ENCODE measurements around the gene ZNF728.

DNA sequence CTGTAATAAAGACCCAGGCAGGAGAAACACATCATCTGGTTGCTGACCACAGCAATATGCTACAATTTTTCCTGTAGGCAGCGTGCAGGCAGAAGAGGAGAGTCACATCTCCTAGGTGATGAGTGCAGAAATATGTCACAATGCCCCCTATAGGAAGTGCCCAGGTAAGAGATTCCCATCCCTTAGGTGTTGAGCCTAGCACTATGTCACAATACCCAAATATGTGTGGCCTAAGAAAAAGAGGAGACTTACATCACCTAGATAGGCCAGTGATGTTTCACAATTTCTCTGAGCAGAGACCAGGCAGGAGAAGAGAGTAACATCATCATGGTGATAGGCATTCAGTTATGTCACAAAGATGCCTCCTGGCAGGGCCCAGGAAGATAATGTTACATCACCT lies 49.4 kb upstream of the ZNF728 start:
- TF ChIP-seq, protein P1, sequence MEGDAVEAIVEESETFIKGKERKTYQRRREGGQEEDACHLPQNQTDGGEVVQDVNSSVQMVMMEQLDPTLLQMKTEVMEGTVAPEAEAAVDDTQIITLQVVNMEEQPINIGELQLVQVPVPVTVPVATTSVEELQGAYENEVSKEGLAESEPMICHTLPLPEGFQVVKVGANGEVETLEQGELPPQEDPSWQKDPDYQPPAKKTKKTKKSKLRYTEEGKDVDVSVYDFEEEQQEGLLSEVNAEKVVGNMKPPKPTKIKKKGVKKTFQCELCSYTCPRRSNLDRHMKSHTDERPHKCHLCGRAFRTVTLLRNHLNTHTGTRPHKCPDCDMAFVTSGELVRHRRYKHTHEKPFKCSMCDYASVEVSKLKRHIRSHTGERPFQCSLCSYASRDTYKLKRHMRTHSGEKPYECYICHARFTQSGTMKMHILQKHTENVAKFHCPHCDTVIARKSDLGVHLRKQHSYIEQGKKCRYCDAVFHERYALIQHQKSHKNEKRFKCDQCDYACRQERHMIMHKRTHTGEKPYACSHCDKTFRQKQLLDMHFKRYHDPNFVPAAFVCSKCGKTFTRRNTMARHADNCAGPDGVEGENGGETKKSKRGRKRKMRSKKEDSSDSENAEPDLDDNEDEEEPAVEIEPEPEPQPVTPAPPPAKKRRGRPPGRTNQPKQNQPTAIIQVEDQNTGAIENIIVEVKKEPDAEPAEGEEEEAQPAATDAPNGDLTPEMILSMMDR (IDR thresholded peaks at IDR 0.05), result no peak
- no peak for TF ChIP-seq POLR2A (IDR thresholded peaks at IDR 0.05)

All from heart left ventricle (tissue), 13 donors.